ENCODE results near the gene ABI1. TPM values are rescaled to one million over a fixed set of nuclear protein-coding genes. Genes with fewer than 3 reads are reported as not detected.

ABI1 gene
- total and polyA plus RNA-seq, 9 of the 15 experiments (the other 6 are each of a cell fraction or from before 2014, with no cell fraction given) = 22.1 to 52.3 (median 39.0) TPM

- in situ Hi-C loops (cut with MboI) (no loop called here), intact Hi-C loops (cut with micrococcal nuclease) (no loop called here)
- Histone ChIP-seq H3K27ac (ENCODE audit: extremely low read depth, low read depth, low read length) (no peak overlapping the region), H3K27me3 (ENCODE audit: control insufficient read depth in 2 of 2, insufficient read depth in 2 of 2, low read length in 2 of 2) (no peaks in the 10 kb centered on the region), H3K9me1 (ENCODE audit: control insufficient read depth, insufficient read depth, low read length) (no peaks in the 10 kb centered on the region), H2AFZ (ENCODE audit: low read depth, low read length) (no peak overlapping the region), H3K4me1 (replicated peaks in 1 of 2; ENCODE audit: control insufficient read depth in 2 of 2, insufficient read depth in 2 of 2, low read length in 2 of 2) (0 out of 5 replicates have a peak, but pooled peaks cover 0 to 3% of the 10 kb centered on the region in 2 experiments), H4K20me1 (replicated peaks; ENCODE audit: control insufficient read depth, insufficient read depth, low read length) (peaks cover 15% of the 10 kb centered on the region), H3K9me3 (replicated peaks; ENCODE audit: control insufficient read depth, insufficient read depth, low read depth, low read length) (no peaks in the 10 kb centered on the region), H3K4me2 (ENCODE audit: insufficient read depth, low read length) (no peak overlapping the region), H3K4me3 (no peak overlapping the region), H3K79me2 (ENCODE audit: control insufficient read depth, insufficient read depth, low read length) (peaks cover 52% of the 10 kb centered on the region), H3K9ac (ENCODE audit: insufficient read depth in 1 of 2, low read depth in 2 of 2, low read length in 2 of 2) (no peak overlapping the region), H3K36me3 (ENCODE audit: control insufficient read depth, insufficient read depth, low read length) (no peaks in the 10 kb centered on the region)
- WGBS (ENCODE audit: insufficient coverage, low coverage, missing lambda C conversion rate) = 48% methylated on average over 4 of the region's 4 CpGs
- no TSS peak for BruUV-seq (replicated peaks)
- no peak for TF ChIP-seq TAF7 (tag; IDR thresholded peaks at IDR 0.05)
- no peak for TF ChIP-seq COPS2 (conservative IDR thresholded peaks at IDR 0.05)
- TF ChIP-seq ZNF316 (IDR thresholded peaks at IDR 0.05) = 0 out of 2 replicates have a peak, but pooled peaks have one; percentile 1
- TF ChIP-seq CEBPG (CRISPR knock-in tag; IDR thresholded peaks at IDR 0.05) = no peak
- no peak for TF ChIP-seq CEBPG (tag; conservative IDR thresholded peaks at IDR 0.05 in 1 of 2, IDR thresholded peaks at IDR 0.05 in 1 of 2)
- DNase-seq (ENCODE audit: extremely low read depth in 1 of 4, low spot score in 3 of 4) (no peak), FAIRE-seq (no peak), ATAC-seq (no peak)
- ChIA-PET CTCF (ENCODE audit: low intra/inter-chr PET ratio) (no interaction called here), POLR2A (interaction anchor here (0.7 to 1.4 kb wide), 4 partner anchors 21 to 79 kb away, joined by 3 to 5 read pairs (median 4); no protein-coding TSS in a partner anchor)
Measured at GRCh38 chr10:26804418-26805393, 56.1 kb downstream of the ABI1 start.
